GM23248 (cell line): ENCODE results near the gene RPL36.

Source experiments
- EZH2 ChIP-seq: fragments of 200-600 bp; sonication (generic); IDR thresholded peaks from 2 replicates; pipeline ENCODE4 v1.6.1; 2018; ENCODE audit warnings: antibody characterized with exemption, mild to moderate bottlenecking; ENCODE audit not compliant: insufficient read depth, poor library complexity, severe bottlenecking
- EZH2phosphoT487 ChIP-seq: fragments of 200-600 bp; sonication (generic); IDR thresholded peaks from 2 replicates; pipeline ENCODE4 v1.6.1; 2018; ENCODE audit warnings: antibody characterized with exemption, moderate library complexity, mild to moderate bottlenecking, low read depth; ENCODE audit not compliant: insufficient read depth

- TF ChIP-seq EZH2phosphoT487, result no peak
- no peak for TF ChIP-seq EZH2
Measured at GRCh38 chr19:5686326-5686646, 3.8 kb upstream of the RPL36 start.
